Measurements from ENCODE around the gene F3.

The F3 gene

GRCh38 chr1:94481473-94481933 is 60.1 kb downstream of the F3 start:
- H3K4me2 ChIP-seq (ENCODE audit: low read length): no peak overlapping the region
- TF ChIP-seq CTCF (IDR thresholded peaks at IDR 0.05; ENCODE audit: low read depth, low read length): peak; percentile 66
- TF ChIP-seq EZH2phosphoT487 (IDR thresholded peaks at IDR 0.05; ENCODE audit: low read depth): no peak

GRCh38 chr1:94479682-94480081 is 61.9 kb downstream of the F3 start:
- Histone ChIP-seq H3K36me3 (replicated peaks; ENCODE audit: low read depth, low read length) (no peaks in the 10 kb centered on the region), H3K27me3 (ENCODE audit: low read depth, low read length) (no peaks in the 10 kb centered on the region), H3K4me3 (ENCODE audit: low read length) (no peak overlapping the region), H3K4me1 (ENCODE audit: low read length) (no peaks in the 10 kb centered on the region), H4K20me1 (ENCODE audit: insufficient read depth, low read length) (no peaks in the 10 kb centered on the region), H3K4me2 (ENCODE audit: low read length) (no peak overlapping the region), H3K27ac (ENCODE audit: low read length) (no peak overlapping the region), H2AFZ (ENCODE audit: low read depth, low read length) (no peak overlapping the region), H3K9me3 (ENCODE audit: insufficient read depth, low read length) (no peaks in the 10 kb centered on the region), H3K9ac (ENCODE audit: low read length) (no peak overlapping the region), H3K79me2 (ENCODE audit: low read length) (no peaks in the 10 kb centered on the region)
- TF ChIP-seq CTCF (IDR thresholded peaks at IDR 0.05; ENCODE audit: low read depth, low read length): no peak
- TF ChIP-seq EZH2phosphoT487 (IDR thresholded peaks at IDR 0.05; ENCODE audit: low read depth): no peak

More at GRCh38 chr1:94481473-94481933, 60.1 kb downstream of the F3 start:
- no peaks in the 10 kb centered on the region for H3K4me1 ChIP-seq (ENCODE audit: low read length)
- H2AFZ ChIP-seq (ENCODE audit: low read depth, low read length): no peak overlapping the region
- no peaks in the 10 kb centered on the region for H4K20me1 ChIP-seq (ENCODE audit: insufficient read depth, low read length)
- H3K27me3 ChIP-seq (ENCODE audit: low read depth, low read length): no peaks in the 10 kb centered on the region
- no peaks in the 10 kb centered on the region for H3K36me3 ChIP-seq (replicated peaks; ENCODE audit: low read depth, low read length)
- H3K9ac ChIP-seq (ENCODE audit: low read length): no peak overlapping the region
- no peaks in the 10 kb centered on the region for H3K9me3 ChIP-seq (ENCODE audit: insufficient read depth, low read length)
- no peak overlapping the region for H3K4me3 ChIP-seq (ENCODE audit: low read length)
- no peak overlapping the region for H3K27ac ChIP-seq (ENCODE audit: low read length)
- no peaks in the 10 kb centered on the region for H3K79me2 ChIP-seq (ENCODE audit: low read length)

All from OCI-LY3 (cell line).